ENCODE results near the gene IKBKE.

The IKBKE gene

GRCh38 chr1:206544562-206545257 is 74.4 kb downstream of the IKBKE start:
- DNase-seq: peak; percentile 54

GRCh38 chr1:206545351-206545750 is 75.1 kb downstream of the IKBKE start:
- no peak for DNase-seq
